Measurements from ENCODE around the gene DEFB124. TPM values are rescaled to one million over a fixed set of nuclear protein-coding genes. Genes with fewer than 3 reads are reported as not detected.

Gene DEFB124
- total RNA-seq, 1 experiment from 2014 or later: not detected

DNA sequence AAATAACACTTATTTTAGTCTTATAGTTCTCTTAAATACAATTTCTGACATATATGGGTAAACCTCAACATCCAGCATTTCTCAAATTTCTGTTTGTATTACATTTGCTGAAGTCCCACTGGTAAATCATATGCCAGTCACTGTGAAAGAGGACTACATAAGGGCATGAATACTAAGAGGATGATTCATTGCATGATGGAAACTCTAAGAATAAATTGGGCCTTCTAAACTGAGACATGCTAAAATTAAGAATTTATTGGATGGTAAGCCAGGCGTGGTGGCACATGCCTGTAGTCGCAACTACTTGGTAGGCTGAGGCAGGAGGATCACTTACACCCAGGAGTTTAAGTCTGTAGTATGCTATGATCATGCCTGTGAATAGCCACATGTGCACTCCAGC, 22.4 kb downstream of the DEFB124 start:
- DNase-seq (ENCODE audit: low spot score): no peak
- Mint-ChIP-seq H3K4me1 (no peaks in the 10 kb centered on the region), H3K9me3 (peaks cover 62% of the 10 kb centered on the region), H3K36me3 (peaks cover 39% of the 10 kb centered on the region), H3K27ac (no peak overlapping the region), H3K27me3 (ENCODE audit: low read depth) (peaks cover 15% of the 10 kb centered on the region; the same call in 1 of the 2 replicates), H3K4me3 (no peak overlapping the region)
- no peak for TF ChIP-seq JAZF1 (CRISPR knock-in tag; IDR thresholded peaks at IDR 0.05)
- TF ChIP-seq, protein P1, sequence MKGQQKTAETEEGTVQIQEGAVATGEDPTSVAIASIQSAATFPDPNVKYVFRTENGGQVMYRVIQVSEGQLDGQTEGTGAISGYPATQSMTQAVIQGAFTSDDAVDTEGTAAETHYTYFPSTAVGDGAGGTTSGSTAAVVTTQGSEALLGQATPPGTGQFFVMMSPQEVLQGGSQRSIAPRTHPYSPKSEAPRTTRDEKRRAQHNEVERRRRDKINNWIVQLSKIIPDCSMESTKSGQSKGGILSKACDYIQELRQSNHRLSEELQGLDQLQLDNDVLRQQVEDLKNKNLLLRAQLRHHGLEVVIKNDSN (CRISPR knock-in tag; IDR thresholded peaks at IDR 0.05): no peak
- no peak for TF ChIP-seq SMAD4 (CRISPR knock-in tag; IDR thresholded peaks at IDR 0.05)
- TF ChIP-seq NFATC4 (CRISPR knock-in tag; IDR thresholded peaks at IDR 0.05): no peak
- TF ChIP-seq ESRRA (CRISPR knock-in tag; IDR thresholded peaks at IDR 0.05; ENCODE audit: borderline replicate concordance): no peak
- no peak for TF ChIP-seq NR1H2 (CRISPR knock-in tag; IDR thresholded peaks at IDR 0.05)
- no peak for TF ChIP-seq CBFB (CRISPR knock-in tag; IDR thresholded peaks at IDR 0.05; ENCODE audit: low read depth)
- TF ChIP-seq ETV6 (CRISPR knock-in tag; IDR thresholded peaks at IDR 0.05): no peak
- TF ChIP-seq FOXK1 (CRISPR knock-in tag; IDR thresholded peaks at IDR 0.05): no peak
- TF ChIP-seq ATF1 (CRISPR knock-in tag; IDR thresholded peaks at IDR 0.05): no peak
- TF ChIP-seq, protein P2, sequence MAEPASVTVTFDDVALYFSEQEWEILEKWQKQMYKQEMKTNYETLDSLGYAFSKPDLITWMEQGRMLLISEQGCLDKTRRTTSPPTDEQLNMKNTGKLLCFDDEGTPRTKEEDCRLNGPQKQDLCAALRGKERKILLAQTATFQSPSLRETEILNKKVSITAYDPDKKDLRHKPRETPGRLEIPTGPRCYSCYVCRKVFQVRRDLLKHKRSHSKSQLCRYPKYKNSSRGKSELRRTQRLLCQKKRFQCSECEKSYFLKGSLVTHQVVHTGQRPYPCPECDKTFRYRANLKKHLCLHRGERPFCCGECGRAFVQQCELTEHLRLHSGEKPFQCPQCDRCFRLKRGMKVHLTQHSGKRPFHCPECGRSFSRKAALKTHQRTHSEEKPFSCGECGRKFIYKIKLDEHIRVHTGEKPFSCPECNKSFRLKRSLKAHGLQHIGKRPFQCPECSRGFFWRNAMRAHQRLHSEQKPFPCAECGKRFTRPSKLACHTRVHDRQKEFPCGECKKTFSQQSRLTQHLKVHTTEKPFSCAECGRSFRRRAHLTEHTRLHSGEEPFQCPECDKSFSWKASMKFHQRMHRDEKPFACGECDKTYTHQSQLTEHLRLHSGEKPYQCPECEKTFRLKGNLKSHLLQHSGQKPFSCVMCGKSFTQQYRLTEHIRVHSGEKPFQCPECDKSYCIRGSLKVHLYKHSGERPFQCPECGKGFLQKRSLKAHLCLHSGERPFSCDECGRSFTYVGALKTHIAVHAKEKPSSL (CRISPR knock-in tag; conservative IDR thresholded peaks at IDR 0.05): no peak
- TF ChIP-seq TP53 (CRISPR knock-in tag; IDR thresholded peaks at IDR 0.05): no peak
- ATAC-seq: no peak
- POLR2A ChIA-PET: no interaction called here
- CTCF ChIA-PET: no interaction called here

DNA sequence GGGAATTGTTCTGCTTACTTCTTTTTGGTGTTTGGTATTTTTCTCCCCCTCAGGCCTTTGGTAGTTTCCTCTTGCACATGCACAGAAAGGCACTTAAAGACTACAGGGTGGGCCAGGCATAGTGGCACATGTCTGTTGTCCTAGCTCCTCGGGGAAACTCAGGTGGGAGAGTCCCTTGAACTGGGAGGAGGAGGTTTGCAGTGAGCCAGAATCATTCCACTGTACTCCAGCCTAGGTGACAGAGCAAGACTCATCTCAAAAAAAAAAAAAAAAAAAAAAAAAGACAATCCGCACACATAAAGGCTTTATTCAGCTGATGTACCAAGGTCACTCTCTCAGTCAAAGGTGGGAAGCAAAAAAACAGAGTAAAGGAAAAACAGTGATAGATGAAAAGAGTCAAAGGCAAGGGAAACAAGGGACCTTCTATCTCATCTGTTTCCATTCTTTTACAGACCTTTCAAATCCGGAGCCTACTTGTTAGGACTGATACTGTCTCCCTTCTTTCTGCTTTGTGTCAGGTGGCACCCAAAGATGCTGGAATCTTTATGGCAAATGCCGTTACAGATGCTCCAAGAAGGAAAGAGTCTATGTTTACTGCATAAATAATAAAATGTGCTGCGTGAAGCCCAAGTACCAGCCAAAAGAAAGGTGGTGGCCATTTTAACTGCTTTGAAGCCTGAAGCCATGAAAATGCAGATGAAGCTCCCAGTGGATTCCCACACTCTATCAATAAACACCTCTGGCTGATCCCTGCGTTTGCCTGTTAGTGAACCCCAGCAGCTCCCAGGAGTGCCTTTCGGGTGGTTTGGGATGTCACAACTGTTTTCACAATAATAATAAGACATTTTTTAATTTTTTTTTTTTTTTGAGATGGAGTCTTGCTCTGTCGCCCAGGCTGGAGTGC, 25.2 kb downstream of the DEFB124 start:
- POLR2A ChIA-PET: interaction anchor here (0.7 kb wide), 1 partner anchor 276 kb away, joined by 3 read pairs; no protein-coding TSS in a partner anchor
- peaks cover 19% of the 10 kb centered on the region; the same call in 1 of the 2 replicates for H3K27me3 Mint-ChIP-seq (ENCODE audit: low read depth)
- no peak for ATAC-seq
- CTCF ChIA-PET: interaction anchor here (1.9 kb wide), 1 partner anchor 53 kb away, joined by 5 read pairs; no protein-coding TSS in a partner anchor
- H3K4me3 Mint-ChIP-seq: no peak overlapping the region
- no peak for DNase-seq (ENCODE audit: low spot score)
- no peaks in the 10 kb centered on the region for H3K4me1 Mint-ChIP-seq
- no peak overlapping the region for H3K27ac Mint-ChIP-seq
- H3K9me3 Mint-ChIP-seq: peaks cover 75% of the 10 kb centered on the region
- H3K36me3 Mint-ChIP-seq: peaks cover 51% of the 10 kb centered on the region
- TF ChIP-seq ZNF671 (CRISPR knock-in tag; IDR thresholded peaks at IDR 0.05): no peak
- no peak for TF ChIP-seq NR2C2 (CRISPR knock-in tag; IDR thresholded peaks at IDR 0.05)
- TF ChIP-seq, protein P3, sequence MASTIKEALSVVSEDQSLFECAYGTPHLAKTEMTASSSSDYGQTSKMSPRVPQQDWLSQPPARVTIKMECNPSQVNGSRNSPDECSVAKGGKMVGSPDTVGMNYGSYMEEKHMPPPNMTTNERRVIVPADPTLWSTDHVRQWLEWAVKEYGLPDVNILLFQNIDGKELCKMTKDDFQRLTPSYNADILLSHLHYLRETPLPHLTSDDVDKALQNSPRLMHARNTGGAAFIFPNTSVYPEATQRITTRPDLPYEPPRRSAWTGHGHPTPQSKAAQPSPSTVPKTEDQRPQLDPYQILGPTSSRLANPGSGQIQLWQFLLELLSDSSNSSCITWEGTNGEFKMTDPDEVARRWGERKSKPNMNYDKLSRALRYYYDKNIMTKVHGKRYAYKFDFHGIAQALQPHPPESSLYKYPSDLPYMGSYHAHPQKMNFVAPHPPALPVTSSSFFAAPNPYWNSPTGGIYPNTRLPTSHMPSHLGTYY (CRISPR knock-in tag; IDR thresholded peaks at IDR 0.05): no peak
- TF ChIP-seq SMAD3 (CRISPR knock-in tag; IDR thresholded peaks at IDR 0.05; ENCODE audit: borderline replicate concordance): no peak
- TF ChIP-seq SOX15 (CRISPR knock-in tag; IDR thresholded peaks at IDR 0.05): no peak
- TF ChIP-seq, protein P4, sequence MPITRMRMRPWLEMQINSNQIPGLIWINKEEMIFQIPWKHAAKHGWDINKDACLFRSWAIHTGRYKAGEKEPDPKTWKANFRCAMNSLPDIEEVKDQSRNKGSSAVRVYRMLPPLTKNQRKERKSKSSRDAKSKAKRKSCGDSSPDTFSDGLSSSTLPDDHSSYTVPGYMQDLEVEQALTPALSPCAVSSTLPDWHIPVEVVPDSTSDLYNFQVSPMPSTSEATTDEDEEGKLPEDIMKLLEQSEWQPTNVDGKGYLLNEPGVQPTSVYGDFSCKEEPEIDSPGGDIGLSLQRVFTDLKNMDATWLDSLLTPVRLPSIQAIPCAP (CRISPR knock-in tag; IDR thresholded peaks at IDR 0.05): no peak
- no peak for TF ChIP-seq TCF7 (CRISPR knock-in tag; IDR thresholded peaks at IDR 0.05; ENCODE audit: low read depth)
- no peak for TF ChIP-seq GABPB1 (CRISPR knock-in tag; IDR thresholded peaks at IDR 0.05)
- TF ChIP-seq PRRX2 (CRISPR knock-in tag; IDR thresholded peaks at IDR 0.05): no peak
- TF ChIP-seq TEAD1 (CRISPR knock-in tag; IDR thresholded peaks at IDR 0.05): no peak
- no peak for TF ChIP-seq NFYB (CRISPR knock-in tag; conservative IDR thresholded peaks at IDR 0.05; ENCODE audit: low read depth)
- TF ChIP-seq HMGA2 (CRISPR knock-in tag; IDR thresholded peaks at IDR 0.05): no peak
- TF ChIP-seq, protein P5, sequence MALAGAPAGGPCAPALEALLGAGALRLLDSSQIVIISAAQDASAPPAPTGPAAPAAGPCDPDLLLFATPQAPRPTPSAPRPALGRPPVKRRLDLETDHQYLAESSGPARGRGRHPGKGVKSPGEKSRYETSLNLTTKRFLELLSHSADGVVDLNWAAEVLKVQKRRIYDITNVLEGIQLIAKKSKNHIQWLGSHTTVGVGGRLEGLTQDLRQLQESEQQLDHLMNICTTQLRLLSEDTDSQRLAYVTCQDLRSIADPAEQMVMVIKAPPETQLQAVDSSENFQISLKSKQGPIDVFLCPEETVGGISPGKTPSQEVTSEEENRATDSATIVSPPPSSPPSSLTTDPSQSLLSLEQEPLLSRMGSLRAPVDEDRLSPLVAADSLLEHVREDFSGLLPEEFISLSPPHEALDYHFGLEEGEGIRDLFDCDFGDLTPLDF (CRISPR knock-in tag; IDR thresholded peaks at IDR 0.05): no peak
- TF ChIP-seq ETV6 (CRISPR knock-in tag; IDR thresholded peaks at IDR 0.05): no peak
- TF ChIP-seq ZNF219 (CRISPR knock-in tag; IDR thresholded peaks at IDR 0.05; ENCODE audit: borderline replicate concordance): no peak
- TF ChIP-seq, protein P6, sequence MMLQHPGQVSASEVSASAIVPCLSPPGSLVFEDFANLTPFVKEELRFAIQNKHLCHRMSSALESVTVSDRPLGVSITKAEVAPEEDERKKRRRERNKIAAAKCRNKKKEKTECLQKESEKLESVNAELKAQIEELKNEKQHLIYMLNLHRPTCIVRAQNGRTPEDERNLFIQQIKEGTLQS (CRISPR knock-in tag; conservative IDR thresholded peaks at IDR 0.05): no peak
- TF ChIP-seq, protein P7, sequence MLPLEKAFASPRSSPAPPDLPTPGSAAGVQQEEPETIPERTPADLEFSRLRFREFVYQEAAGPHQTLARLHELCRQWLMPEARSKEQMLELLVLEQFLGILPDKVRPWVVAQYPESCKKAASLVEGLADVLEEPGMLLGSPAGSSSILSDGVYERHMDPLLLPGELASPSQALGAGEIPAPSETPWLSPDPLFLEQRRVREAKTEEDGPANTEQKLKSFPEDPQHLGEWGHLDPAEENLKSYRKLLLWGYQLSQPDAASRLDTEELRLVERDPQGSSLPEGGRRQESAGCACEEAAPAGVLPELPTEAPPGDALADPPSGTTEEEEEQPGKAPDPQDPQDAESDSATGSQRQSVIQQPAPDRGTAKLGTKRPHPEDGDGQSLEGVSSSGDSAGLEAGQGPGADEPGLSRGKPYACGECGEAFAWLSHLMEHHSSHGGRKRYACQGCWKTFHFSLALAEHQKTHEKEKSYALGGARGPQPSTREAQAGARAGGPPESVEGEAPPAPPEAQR (CRISPR knock-in tag; IDR thresholded peaks at IDR 0.05): no peak

Measured in WTC11 (cell line).